Hepatocyte (in vitro differentiated cells): ENCODE results near the gene RFX8. TPM values are rescaled to one million over a fixed set of nuclear protein-coding genes. Genes with fewer than 3 reads are reported as not detected.

Experiments
- DNase-seq: peaks from one replicate; pipeline ENCODE4 v3.0.0-alpha.2; 2016; ENCODE audit warnings: low spot score
- H2AFZ ChIP-seq: fragments of 200-600 bp; sonication (generic); 2 replicates; pipeline ENCODE4 v1.6.0; 2016; ENCODE audit warnings: antibody characterized with exemption, mild to moderate bottlenecking
- H3K27ac ChIP-seq: fragments of 200-600 bp; sonication (generic); 2 replicates; pipeline ENCODE4 v1.5.1; 2016; ENCODE audit warnings: mild to moderate bottlenecking
- H3K27me3 ChIP-seq: fragments of 200-600 bp; sonication (generic); 2 replicates; pipeline ENCODE4 v1.6.1; 2016
- H3K36me3 ChIP-seq: fragments of 200-600 bp; sonication (generic); replicated peaks from 2 replicates; pipeline ENCODE4 v1.5.1; 2016; ENCODE audit warnings: low read depth; ENCODE audit not compliant: insufficient read depth
- H3K4me1 ChIP-seq: fragments of 200-600 bp; sonication (generic); 2 replicates; pipeline ENCODE4 v1.5.1; 2016; ENCODE audit warnings: mild to moderate bottlenecking, moderate library complexity; ENCODE audit not compliant: insufficient read depth
- H3K4me2 ChIP-seq: fragments of 200-600 bp; sonication (generic); 2 replicates; pipeline ENCODE4 v1.6.0; 2016
- H3K4me3 ChIP-seq: fragments of 200-600 bp; sonication (generic); 2 replicates; pipeline ENCODE4 v1.5.1; 2016; ENCODE audit warnings: mild to moderate bottlenecking
- H3K79me2 ChIP-seq: fragments of 200-600 bp; sonication (generic); 2 replicates; pipeline ENCODE4 v1.6.0; 2017; ENCODE audit warnings: mild to moderate bottlenecking
- H3K9me2 ChIP-seq: fragments of 200-600 bp; sonication (generic); replicated peaks from 2 replicates; pipeline ENCODE4 v1.6.0; 2017; ENCODE audit warnings: mild to moderate bottlenecking; ENCODE audit not compliant: insufficient read depth
- H3K9me3 ChIP-seq: fragments of 200-600 bp; sonication (generic); 2 replicates; pipeline ENCODE4 v1.5.1; 2016; ENCODE audit warnings: low read depth, mild to moderate bottlenecking
- H4K20me1 ChIP-seq: fragments of 200-600 bp; sonication (generic); 2 replicates; pipeline ENCODE4 v1.6.0; 2016; ENCODE audit warnings: mild to moderate bottlenecking; ENCODE audit not compliant: insufficient read depth, poor library complexity, severe bottlenecking
- CTCF ChIP-seq: fragments of 200-600 bp; sonication (generic); IDR thresholded peaks from 2 replicates; pipeline ENCODE4 v1.5.1; 2016; ENCODE audit warnings: antibody characterized with exemption, mild to moderate bottlenecking; ENCODE audit not compliant: poor library complexity
- EZH2 ChIP-seq: fragments of 200-600 bp; sonication (generic); IDR thresholded peaks from 2 replicates; pipeline ENCODE4 v1.6.1; 2016; ENCODE audit warnings: antibody characterized with exemption, mild to moderate bottlenecking, borderline replicate concordance
- EZH2phosphoT487 ChIP-seq: fragments of 200-600 bp; sonication (generic); IDR thresholded peaks from one replicate; pipeline ENCODE4 v1.6.1; 2018; ENCODE audit warnings: antibody characterized with exemption, mild to moderate bottlenecking, low read depth, moderate library complexity; ENCODE audit not compliant: unreplicated experiment, severe bottlenecking
- WGBS: methylation state at CpG from one replicate; pipeline ENCODE4 v1.1.6; 2016; ENCODE audit warnings: low lambda C conversion rate; ENCODE audit errors: missing lambda C conversion rate; 5-methylcytosine and 5-hydroxymethylcytosine counted together
- polyA plus RNA-seq: library from polyadenylated mRNA; unstranded; fragments of >200 nt; fragmentation: Nextera tagmentation; extraction: Ambion mirVana; gene quantifications from 2 replicates; pipeline ENCODE4 v1.2.1, GENCODE V29; 2016
- total RNA-seq: library from RNA; depleted of rRNA; stranded (reverse); fragments of >200 nt; gene quantifications from 2 replicates; pipeline ENCODE4 v1.2.3, GENCODE V29; 2014

Gene RFX8
- total and polyA plus RNA-seq, 2 experiments from 2014 or later, result 0.52 TPM; not detected in 1

GRCh38 chr2:101435001-101435862 lies 39.7 kb downstream of the RFX8 start:
- peak; percentile 36 for DNase-seq

GRCh38 chr2:101433465-101433864 lies 41.4 kb downstream of the RFX8 start:
- DNase-seq, result no peak
- Histone ChIP-seq H3K36me3 (no peaks in the 10 kb centered on the region), H3K27ac (no peak overlapping the region), H3K4me3 (no peak overlapping the region), H2AFZ (no peak overlapping the region), H3K27me3 (no peaks in the 10 kb centered on the region), H4K20me1 (no peaks in the 10 kb centered on the region), H3K9me3 (no peaks in the 10 kb centered on the region), H3K79me2 (no peaks in the 10 kb centered on the region), H3K4me1 (no peaks in the 10 kb centered on the region), H3K9me2 (no peaks in the 10 kb centered on the region), H3K4me2 (no peak overlapping the region)
- 61% methylated on average over 3 of the region's 3 CpGs for WGBS
- TF ChIP-seq EZH2, result no peak
- TF ChIP-seq CTCF, result no peak
- no peak for TF ChIP-seq EZH2phosphoT487

More at GRCh38 chr2:101435001-101435862, 39.7 kb downstream of the RFX8 start:
- H3K9me2 ChIP-seq, result no peaks in the 10 kb centered on the region
- TF ChIP-seq EZH2 (no peak), EZH2phosphoT487 (no peak), CTCF (no peak)
- H3K36me3 ChIP-seq, result no peaks in the 10 kb centered on the region
- peak overlapping the region; percentile 39 for H2AFZ ChIP-seq
- H3K4me1 ChIP-seq, result no peaks in the 10 kb centered on the region
- 41% methylated on average over 24 of the region's 24 CpGs for WGBS
- H3K27ac ChIP-seq, result peak overlapping the region; percentile 23
- no peak overlapping the region for H3K4me3 ChIP-seq
- no peaks in the 10 kb centered on the region for H3K27me3 ChIP-seq
- H3K4me2 ChIP-seq, result peak overlapping the region; percentile 38
- no peaks in the 10 kb centered on the region for H4K20me1 ChIP-seq
- H3K9me3 ChIP-seq, result no peaks in the 10 kb centered on the region
- H3K79me2 ChIP-seq, result no peaks in the 10 kb centered on the region

GRCh38 chr2:101432411-101433181 lies 42.3 kb downstream of the RFX8 start:
- Histone ChIP-seq H3K27ac (no peak overlapping the region), H3K27me3 (no peaks in the 10 kb centered on the region), H3K4me3 (no peak overlapping the region), H3K4me1 (no peaks in the 10 kb centered on the region), H3K79me2 (no peaks in the 10 kb centered on the region), H4K20me1 (no peaks in the 10 kb centered on the region), H3K36me3 (no peaks in the 10 kb centered on the region), H3K4me2 (no peak overlapping the region), H3K9me3 (no peaks in the 10 kb centered on the region), H2AFZ (no peak overlapping the region), H3K9me2 (no peaks in the 10 kb centered on the region)
- WGBS, result 91% methylated on average over 20 of the region's 20 CpGs
- TF ChIP-seq EZH2phosphoT487, result no peak
- no peak for TF ChIP-seq CTCF
- TF ChIP-seq EZH2, result no peak
- DNase-seq, result no peak
